GM18507 (cell line): ENCODE measurements around the gene RPSA.
"Not testable (repeated sequence)": the region's sequence is repeated elsewhere in the genome, so short reads cannot be mapped to it uniquely, and the experiment has no call there.

ENCODE experiments used
- DNase-seq: peaks from one replicate; pipeline ENCODE4 v3.0.0; 2011; ENCODE audit warnings: low read depth; ENCODE audit not compliant: insufficient read length; ENCODE audit errors: extremely low spot score
- FAIRE-seq: peaks from 2 replicates; lab custom pipeline; 2011; peaks lifted over from hg19 to GRCh38; lab: Jason Lieb, UNC

Gene RPSA

DNA sequence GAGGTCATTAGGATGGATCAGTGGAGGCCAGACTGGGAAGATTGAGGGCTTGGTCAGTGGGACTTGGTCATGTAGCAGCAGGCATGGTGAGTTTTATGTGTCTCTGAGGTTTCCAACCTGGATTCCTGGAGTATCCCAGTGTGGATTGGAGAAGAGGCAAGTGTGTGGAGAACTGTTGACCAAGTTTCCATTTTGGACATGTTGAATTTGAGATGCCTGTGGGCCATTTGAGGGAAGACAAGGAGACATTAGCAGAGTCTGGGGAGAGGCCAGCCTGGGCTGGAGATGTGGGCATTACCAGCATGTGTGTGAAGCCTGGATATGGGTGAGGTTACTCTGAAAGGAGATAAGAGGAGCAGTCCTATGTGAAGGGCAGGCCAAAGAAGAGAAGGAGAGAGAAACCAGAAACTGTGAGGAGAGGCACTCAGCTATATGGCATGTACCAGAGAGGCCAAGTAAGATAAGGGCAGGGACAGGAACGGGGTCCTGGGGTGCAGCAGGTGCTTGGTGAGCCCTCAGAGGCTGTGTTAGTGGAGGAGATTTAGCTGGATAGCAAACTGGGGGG lies 19.0 kb upstream of the RPSA start:
- FAIRE-seq, result no peak
- DNase-seq, result no peak

DNA sequence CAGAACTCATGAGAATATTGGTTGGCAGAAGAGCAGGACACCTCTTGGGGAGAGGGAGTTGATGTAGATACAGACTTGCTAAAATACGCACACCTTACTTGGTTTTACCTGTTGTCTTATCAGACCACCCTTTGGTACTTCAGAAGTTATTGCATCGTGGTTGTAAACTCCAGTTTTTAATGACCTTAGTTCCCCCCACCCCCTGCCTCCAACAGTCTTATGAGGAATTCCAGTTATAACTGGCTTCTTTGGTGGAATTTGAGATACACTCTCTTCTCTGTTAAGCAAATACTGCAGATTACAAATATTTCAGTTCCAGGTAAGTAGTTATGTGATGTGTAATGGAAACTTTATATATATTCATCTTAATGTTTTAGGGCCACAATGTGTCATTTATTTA lies 18.4 kb upstream of the RPSA start:
- FAIRE-seq (no peak), DNase-seq (no peak)

- DNase-seq, result peak; percentile 50
- FAIRE-seq, result peak; percentile 92
Measured at GRCh38 chr3:39388741-39389248, 17.7 kb upstream of the RPSA start.

- FAIRE-seq (no peak), DNase-seq (no peak)
Measured at GRCh38 chr3:39390181-39390580, 16.3 kb upstream of the RPSA start.

- DNase-seq, result no peak
- FAIRE-seq, result no peak
Measured at GRCh38 chr3:39396690-39397089, 9.8 kb upstream of the RPSA start.

GRCh38 chr3:39398700-39399099 lies 7.8 kb upstream of the RPSA start:
- DNase-seq (no peak), FAIRE-seq (no peak)

- DNase-seq (no peak), FAIRE-seq (no peak)
Measured at GRCh38 chr3:39401983-39402382, 4.5 kb upstream of the RPSA start.

DNA sequence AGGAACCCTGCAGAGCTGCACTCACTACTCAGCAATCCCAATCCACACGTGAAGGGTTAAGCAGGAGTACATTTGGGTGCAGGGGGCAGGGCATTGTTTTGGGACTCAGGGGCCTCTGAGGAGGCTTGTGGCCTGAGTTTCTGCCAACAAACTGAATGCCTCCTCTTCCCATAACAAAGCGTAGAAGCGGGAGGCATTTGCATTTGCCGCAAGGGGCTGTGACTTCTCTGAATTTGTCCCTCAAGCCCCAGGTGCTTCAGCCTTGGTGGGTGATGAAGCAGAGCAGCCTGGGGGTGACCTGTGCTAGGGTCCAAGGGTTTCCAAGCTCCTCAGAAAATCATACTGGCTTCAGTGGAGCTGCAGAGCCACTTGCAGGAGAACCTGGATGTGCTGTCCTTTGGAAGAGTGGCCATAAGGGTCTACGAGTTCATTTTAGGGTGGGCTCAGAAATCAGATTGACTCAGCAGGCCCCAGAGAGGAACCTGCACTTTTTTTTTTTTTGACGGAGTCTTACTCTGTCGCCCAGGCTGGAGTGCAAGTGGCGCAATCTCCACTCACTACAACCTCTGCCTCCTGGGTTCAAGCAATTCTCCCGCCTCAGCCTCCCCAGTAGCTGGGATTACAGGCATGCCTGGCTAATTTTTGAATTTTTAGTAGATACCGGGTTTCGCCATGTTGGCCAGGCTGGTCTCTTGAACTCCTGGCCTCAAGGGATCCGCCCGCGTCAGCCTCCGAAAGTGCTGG lies 1.4 kb upstream of the RPSA start:
- DNase-seq (no peak), FAIRE-seq (no peak)

- DNase-seq (no peak), FAIRE-seq (no peak)
Measured at GRCh38 chr3:39405687-39406367, 693 bp upstream of the RPSA start.

DNA sequence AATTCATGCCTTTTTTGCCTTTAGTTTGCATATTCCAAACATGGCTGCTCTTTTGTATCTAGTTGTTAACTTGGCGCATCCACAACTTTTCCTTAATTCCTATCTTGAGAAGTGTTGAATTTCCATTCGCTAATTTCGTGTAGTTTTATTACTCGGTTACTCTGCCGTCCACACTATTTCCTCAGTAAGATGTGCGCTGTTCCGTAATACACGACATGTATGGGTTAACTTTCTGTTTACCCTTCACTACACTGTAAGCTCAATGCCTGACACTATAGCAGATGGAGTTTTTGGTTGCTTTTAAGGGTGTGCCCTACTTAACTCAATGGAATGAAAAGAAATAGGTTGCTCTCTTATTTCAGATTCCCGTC lies 724 bp downstream of the RPSA start:
- FAIRE-seq, result no peak
- no peak for DNase-seq

- DNase-seq, result no peak
- FAIRE-seq, result no peak
Measured at GRCh38 chr3:39407773-39408492, 1.4 kb downstream of the RPSA start.

DNA sequence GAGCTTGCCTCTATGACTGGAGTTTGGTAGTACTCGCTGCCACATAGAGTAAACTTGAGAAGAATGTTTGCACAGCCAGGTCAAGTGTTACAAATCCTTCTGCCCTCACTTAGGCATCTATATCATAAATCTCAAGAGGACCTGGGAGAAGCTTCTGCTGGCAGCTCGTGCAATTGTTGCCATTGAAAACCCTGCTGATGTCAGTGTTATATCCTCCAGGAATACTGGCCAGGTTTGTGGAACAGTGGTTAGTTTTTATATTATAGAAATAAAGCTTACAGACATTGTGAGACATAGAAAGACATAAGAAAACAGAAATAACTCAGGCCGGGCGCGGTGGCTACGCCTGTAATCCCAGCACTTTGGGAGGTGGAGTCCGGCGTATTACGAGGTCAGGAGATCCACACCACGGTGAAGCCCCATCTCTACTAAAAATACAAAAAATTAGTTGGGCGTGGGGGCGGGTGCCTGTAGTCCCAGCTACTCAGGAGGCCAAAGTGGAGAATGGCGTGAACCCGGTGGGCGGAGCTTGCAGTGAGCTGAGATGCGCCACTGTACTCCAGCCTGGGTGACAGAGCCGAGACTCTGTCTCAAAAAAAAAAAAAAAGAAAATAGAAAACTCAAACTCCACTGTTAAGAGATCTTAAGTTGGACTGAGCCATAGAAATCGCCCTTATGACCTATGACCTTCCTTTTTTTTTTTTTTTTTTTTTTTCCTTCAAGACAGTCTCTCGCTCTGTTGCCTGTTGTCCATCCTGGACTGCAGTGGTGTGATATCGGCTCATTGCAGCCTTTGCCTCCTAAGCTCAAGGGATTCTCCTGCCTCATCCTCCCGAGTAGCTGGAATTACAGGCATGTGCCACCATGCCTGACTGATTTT lies 2.2 kb downstream of the RPSA start:
- DNase-seq (no peak), FAIRE-seq (no peak)

DNA sequence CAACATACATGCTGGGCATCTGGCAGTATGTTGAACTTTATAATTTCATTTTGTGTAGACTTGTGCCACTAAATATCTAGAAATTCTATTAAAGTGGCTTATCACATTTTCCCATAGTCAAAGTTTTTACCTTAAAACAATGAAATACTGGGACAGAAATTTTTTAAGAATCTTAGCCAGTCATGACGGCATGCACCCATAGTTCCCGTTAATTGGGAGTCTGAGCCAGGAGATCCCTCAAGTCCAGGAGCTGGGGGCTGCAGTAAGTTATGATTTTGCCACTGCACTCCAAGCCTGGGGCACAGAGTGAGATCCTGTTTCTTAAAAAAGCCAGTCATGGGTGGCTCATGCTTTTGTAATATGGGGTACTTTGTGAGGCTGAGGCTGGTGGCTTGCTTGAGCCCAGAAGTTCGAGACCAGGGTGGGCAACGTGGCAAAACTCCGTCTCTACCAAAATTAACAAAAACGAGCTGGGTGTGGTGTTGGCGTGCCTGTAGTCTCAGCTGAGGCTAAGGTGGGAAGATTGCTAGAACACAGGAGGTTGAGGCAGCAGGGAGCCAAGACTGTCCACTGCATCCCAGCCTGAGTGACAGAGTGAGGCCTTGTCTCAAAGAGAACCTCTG lies 3.1 kb downstream of the RPSA start:
- FAIRE-seq (no peak), DNase-seq (no peak)

DNA sequence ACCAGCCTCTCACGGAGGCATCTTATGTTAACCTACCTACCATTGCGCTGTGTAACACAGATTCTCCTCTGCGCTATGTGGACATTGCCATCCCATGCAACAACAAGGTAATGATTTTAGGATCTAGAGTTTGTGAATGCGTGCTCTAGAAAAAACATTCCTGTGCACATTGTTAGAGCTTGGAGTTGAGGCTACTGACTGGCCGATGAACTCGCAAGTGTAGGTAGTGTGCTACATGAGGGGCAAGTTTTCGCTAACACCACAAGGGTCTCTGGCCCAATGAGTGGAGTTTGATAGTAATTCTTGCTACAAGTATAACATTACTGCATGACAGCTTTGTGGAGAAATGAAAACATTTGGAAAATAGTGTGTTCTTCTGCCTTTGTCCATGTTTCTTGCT lies 4.4 kb downstream of the RPSA start:
- FAIRE-seq, result no peak
- no peak for DNase-seq

- DNase-seq, result no peak
- no peak for FAIRE-seq
Measured at GRCh38 chr3:39412668-39413260, 6.2 kb downstream of the RPSA start.

DNA sequence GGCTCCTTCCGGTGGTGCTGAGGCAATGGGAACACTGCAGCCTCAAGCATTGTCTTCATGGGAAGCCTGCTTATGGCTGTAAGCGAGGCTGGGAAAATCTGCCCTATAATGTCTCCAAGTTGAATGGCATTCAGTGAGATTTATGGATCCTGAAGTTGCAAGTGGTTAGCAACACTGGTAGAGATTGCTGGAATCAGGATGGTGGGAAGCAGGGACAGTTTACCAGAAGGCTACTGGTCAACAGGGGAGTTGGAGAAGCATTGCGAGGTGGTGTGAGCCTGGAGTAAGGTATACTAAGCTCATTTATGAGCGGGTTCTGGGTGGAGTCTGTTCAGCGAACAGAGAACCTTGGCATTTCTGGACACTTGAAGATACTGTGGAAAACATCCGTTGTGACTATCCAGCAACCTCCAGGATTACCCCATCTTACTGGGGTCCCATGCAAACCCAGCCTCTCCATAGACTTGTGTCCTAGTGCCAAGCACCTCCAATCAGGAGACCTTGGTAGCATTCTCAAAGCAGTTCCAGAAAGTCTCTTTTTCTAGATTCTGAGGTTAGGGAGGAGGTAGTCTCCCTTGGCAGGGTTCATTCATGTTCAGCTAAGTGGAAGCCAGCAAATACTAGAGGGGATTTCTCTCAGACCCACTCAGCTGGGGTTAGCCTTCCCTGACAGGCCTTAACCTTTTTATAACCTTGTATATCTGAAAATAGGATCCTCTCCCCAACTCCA lies 7.3 kb downstream of the RPSA start:
- no peak for DNase-seq
- no peak for FAIRE-seq

- DNase-seq, result no peak
Measured at GRCh38 chr3:39414421-39414907, 7.9 kb downstream of the RPSA start.

DNA sequence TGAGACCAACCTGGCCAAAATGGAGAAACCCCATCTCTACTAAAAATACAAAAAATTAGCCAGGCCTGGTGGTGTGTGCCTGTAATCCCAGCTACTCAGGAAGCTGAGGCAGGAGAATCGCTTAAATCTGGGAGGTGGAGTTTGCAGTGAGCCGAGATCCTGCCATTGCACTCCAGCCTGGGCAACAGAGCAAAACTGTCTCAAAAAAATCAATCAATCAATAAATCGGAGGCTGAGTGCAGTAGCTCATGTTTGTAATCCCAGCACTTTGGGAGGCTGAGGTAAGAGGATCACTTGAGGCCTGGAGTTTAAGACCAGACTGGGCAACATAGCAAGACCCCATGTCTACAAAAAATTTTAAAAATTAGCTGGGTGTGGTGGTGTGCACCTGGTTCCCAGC lies 8.8 kb downstream of the RPSA start:
- not testable (repeated sequence) for DNase-seq

More at GRCh38 chr3:39414421-39414907, 7.9 kb downstream of the RPSA start:
- FAIRE-seq, result no peak

More for the DNA sequence above, 8.8 kb downstream of the RPSA start:
- FAIRE-seq, result not testable (repeated sequence)
